Activated B cell treated with CpG ODN at 0.5 μM for 24 hours (primary cell): ENCODE results near the gene BCHE. TPM values are rescaled to one million over a fixed set of nuclear protein-coding genes. Genes with fewer than 3 reads are reported as not detected.

Source experiments
- ATAC-seq: fragments of 200-7000 bp; cut with Tn5 transposase; one replicate; pipeline ENCODE4 v1.10.0; 2021; ENCODE audit warnings: low read depth, mild to moderate bottlenecking, moderate library complexity
- CTCF ChIA-PET: fragments of 350-600 bp; sonication (Branson Sonifier 250); formaldehyde crosslinking; loops from one replicate; lab custom pipeline; 2021; ENCODE audit warnings: antibody characterized with exemption; lab: Charles Lee
- POLR2A ChIA-PET: fragments of 350-600 bp; sonication (Branson Sonifier 250); formaldehyde crosslinking; loops from one replicate; lab custom pipeline; 2021; ENCODE audit warnings: antibody characterized with exemption; lab: Charles Lee
- DNase-seq: peaks from one replicate; pipeline ENCODE4 v3.0.0; 2022
- H3K27ac Mint-ChIP-seq: one replicate; pipeline ENCODE4 v1.8.0; 2020; ENCODE audit warnings: mixed read lengths
- H3K27me3 Mint-ChIP-seq: one replicate; pipeline ENCODE4 v1.8.0; 2021; ENCODE audit warnings: mixed read lengths
- H3K36me3 Mint-ChIP-seq: one replicate; pipeline ENCODE4 v1.8.0; 2021; ENCODE audit warnings: low read depth, mixed read lengths
- H3K4me1 Mint-ChIP-seq: one replicate; pipeline ENCODE4 v1.8.0; 2021; ENCODE audit warnings: mixed read lengths
- H3K4me3 Mint-ChIP-seq: one replicate; pipeline ENCODE4 v1.8.0; 2020; ENCODE audit warnings: mild to moderate bottlenecking, mixed read lengths
- H3K9me3 Mint-ChIP-seq: one replicate; pipeline ENCODE4 v1.8.0; 2020; ENCODE audit warnings: mixed read lengths
- CTCF ChIP-seq: fragments of 200-600 bp; IDR thresholded peaks from one replicate; pipeline ENCODE4 v1.8.0; 2022; ENCODE audit warnings: antibody characterized with exemption, mild to moderate bottlenecking
- intact Hi-C: fragments of 100-400 bp; cut with micrococcal nuclease; formaldehyde crosslinking; loops from one replicate; pipeline ENCODE4 v1.15.1; 2024
- total RNA-seq: library from RNA; stranded (reverse); gene quantifications from 2 replicates; pipeline ENCODE4 v1.2.3, GENCODE V29; 2022

Gene BCHE
- total RNA-seq, 1 donor from 2014 or later: not detected

- Mint-ChIP-seq H3K9me3 (peaks cover 7% of the 10 kb centered on the region), H3K27ac (no peak overlapping the region), H3K36me3 (no peaks in the 10 kb centered on the region), H3K4me3 (no peak overlapping the region), H3K4me1 (no peaks in the 10 kb centered on the region), H3K27me3 (no peaks in the 10 kb centered on the region)
- DNase-seq: no peak
- CTCF ChIA-PET: no interaction called here
- intact Hi-C loops: no loop called here
- ATAC-seq: no peak
- TF ChIP-seq CTCF: no peak
- POLR2A ChIA-PET: no interaction called here
Observed at GRCh38 chr3:165875644-165876043, 38.4 kb upstream of the BCHE start.

GRCh38 chr3:165874663-165875489 is 37.7 kb upstream of the BCHE start:
- TF ChIP-seq CTCF: no peak
- H3K36me3 Mint-ChIP-seq: no peaks in the 10 kb centered on the region
- POLR2A ChIA-PET: no interaction called here
- intact Hi-C loops: no loop called here
- no peak overlapping the region for H3K4me3 Mint-ChIP-seq
- no peak overlapping the region for H3K27ac Mint-ChIP-seq
- ATAC-seq: no peak
- no peak for DNase-seq
- H3K9me3 Mint-ChIP-seq: peaks cover 7% of the 10 kb centered on the region
- H3K4me1 Mint-ChIP-seq: no peaks in the 10 kb centered on the region
- CTCF ChIA-PET: no interaction called here
- no peaks in the 10 kb centered on the region for H3K27me3 Mint-ChIP-seq

- no peak for ATAC-seq
Observed at GRCh38 chr3:165868088-165868487, 30.9 kb upstream of the BCHE start.

DNA sequence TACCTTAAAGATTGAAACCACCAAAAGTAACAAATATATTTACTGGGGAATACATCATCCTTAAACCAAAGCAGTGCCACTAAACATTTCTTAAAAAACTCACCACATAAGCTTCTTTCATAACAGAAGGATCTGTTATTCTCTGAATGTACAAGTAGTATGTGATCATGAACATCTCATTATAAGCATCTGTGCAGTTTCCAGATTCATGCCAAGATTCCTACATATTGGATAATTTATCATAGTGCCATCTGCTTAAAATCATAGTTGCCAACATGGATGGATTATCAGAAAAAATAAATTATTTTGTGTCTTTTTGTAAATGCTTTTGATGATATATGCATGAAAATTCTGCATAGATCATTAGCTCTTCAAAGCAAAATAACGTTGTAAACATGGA is 21.8 kb upstream of the BCHE start:
- H3K9me3 Mint-ChIP-seq: no peaks in the 10 kb centered on the region
- POLR2A ChIA-PET: no interaction called here
- ATAC-seq (no peak), DNase-seq (no peak)
- H3K36me3 Mint-ChIP-seq: no peaks in the 10 kb centered on the region
- intact Hi-C loops: loop anchor here (10.0 kb wide), 1 partner anchor 1496 kb away; no protein-coding TSS in a partner anchor
- H3K27ac Mint-ChIP-seq: no peak overlapping the region
- CTCF ChIA-PET: interaction anchor here (1.6 kb wide), 1 partner anchor 10 kb away, joined by 4 read pairs; no protein-coding TSS in a partner anchor
- no peak for TF ChIP-seq CTCF
- H3K27me3 Mint-ChIP-seq: no peaks in the 10 kb centered on the region
- no peak overlapping the region for H3K4me3 Mint-ChIP-seq
- H3K4me1 Mint-ChIP-seq: no peaks in the 10 kb centered on the region

More at GRCh38 chr3:165868088-165868487, 30.9 kb upstream of the BCHE start:
- ChIA-PET CTCF (interaction anchor here (1.7 kb wide), 1 partner anchor 9 kb away, joined by 4 read pairs; no protein-coding TSS in a partner anchor), POLR2A (no interaction called here)
- peaks cover 3% of the 10 kb centered on the region for H3K9me3 Mint-ChIP-seq
- H3K4me3 Mint-ChIP-seq: no peak overlapping the region
- no peak overlapping the region for H3K27ac Mint-ChIP-seq
- no peak for DNase-seq
- H3K36me3 Mint-ChIP-seq: no peaks in the 10 kb centered on the region
- TF ChIP-seq CTCF: no peak
- intact Hi-C loops: no loop called here
- no peaks in the 10 kb centered on the region for H3K27me3 Mint-ChIP-seq
- no peaks in the 10 kb centered on the region for H3K4me1 Mint-ChIP-seq

- TF ChIP-seq CTCF: no peak
- H3K4me1 Mint-ChIP-seq: no peaks in the 10 kb centered on the region
- no peak for ATAC-seq
- no peaks in the 10 kb centered on the region for H3K9me3 Mint-ChIP-seq
- no peak for DNase-seq
- intact Hi-C loops: loop anchor here (10.0 kb wide), 1 partner anchor 1499 kb away; no protein-coding TSS in a partner anchor
- no peaks in the 10 kb centered on the region for H3K27me3 Mint-ChIP-seq
- H3K27ac Mint-ChIP-seq: no peak overlapping the region
- POLR2A ChIA-PET: no interaction called here
- no peak overlapping the region for H3K4me3 Mint-ChIP-seq
- H3K36me3 Mint-ChIP-seq: no peaks in the 10 kb centered on the region
- CTCF ChIA-PET: interaction anchor here (1.4 to 2.2 kb wide), 3 partner anchors 8 to 14 kb away, joined by 5 to 6 read pairs (median 5); no protein-coding TSS in a partner anchor
Observed at GRCh38 chr3:165855581-165855980, 18.4 kb upstream of the BCHE start.
